Nephron progenitor cell (in vitro differentiated cells): ENCODE data around the gene SYNDIG1L.
A peak's percentile ranks its signal among the peaks of the same experiment; 100 is the strongest.

Source experiments
- DNase-seq: peaks from one replicate; pipeline ENCODE4 v3.0.0; 2021
- H3K27ac Mint-ChIP-seq: 2 replicates; pipeline ENCODE4 v1.8.0; 2021; ENCODE audit warnings: mild to moderate bottlenecking, moderate library complexity, mixed read lengths
- H3K27me3 Mint-ChIP-seq: 2 replicates; pipeline ENCODE4 v1.8.0; 2021; ENCODE audit warnings: mild to moderate bottlenecking, low read depth, mixed read lengths; ENCODE audit not compliant: poor library complexity
- H3K36me3 Mint-ChIP-seq: 2 replicates; pipeline ENCODE4 v1.8.0; 2021; ENCODE audit warnings: low read depth, mixed read lengths
- H3K4me1 Mint-ChIP-seq: 2 replicates; pipeline ENCODE4 v1.8.0; 2021; ENCODE audit warnings: mixed read lengths
- H3K4me3 Mint-ChIP-seq: 2 replicates; pipeline ENCODE4 v1.8.0; 2021; ENCODE audit warnings: mild to moderate bottlenecking, moderate library complexity, mixed read lengths
- H3K9me3 Mint-ChIP-seq: 2 replicates; pipeline ENCODE4 v1.8.0; 2021; ENCODE audit warnings: mild to moderate bottlenecking, moderate library complexity, mixed read lengths
- CTCF ChIP-seq: fragments of 200-600 bp; sonication (generic); IDR thresholded peaks from 2 replicates; pipeline ENCODE4 v1.5.0; 2021; ENCODE audit warnings: antibody characterized with exemption

The SYNDIG1L gene

GRCh38 chr14:74404435-74404834 lies 21.6 kb downstream of the SYNDIG1L start:
- DNase-seq: no peak
- Mint-ChIP-seq H3K4me3 (no peak overlapping the region), H3K27ac (peak overlapping the region; percentile 4), H3K36me3 (no peaks in the 10 kb centered on the region), H3K4me1 (peaks cover 47% of the 10 kb centered on the region), H3K27me3 (peaks cover 8% of the 10 kb centered on the region), H3K9me3 (no peaks in the 10 kb centered on the region)
- TF ChIP-seq CTCF: no peak

GRCh38 chr14:74403619-74404417 lies 22.2 kb downstream of the SYNDIG1L start:
- no peak for DNase-seq
- Mint-ChIP-seq H3K4me3 (no peak overlapping the region), H3K4me1 (peaks cover 51% of the 10 kb centered on the region), H3K27me3 (peaks cover 8% of the 10 kb centered on the region), H3K9me3 (no peaks in the 10 kb centered on the region), H3K36me3 (no peaks in the 10 kb centered on the region), H3K27ac (no peak overlapping the region)
- no peak for TF ChIP-seq CTCF

DNA sequence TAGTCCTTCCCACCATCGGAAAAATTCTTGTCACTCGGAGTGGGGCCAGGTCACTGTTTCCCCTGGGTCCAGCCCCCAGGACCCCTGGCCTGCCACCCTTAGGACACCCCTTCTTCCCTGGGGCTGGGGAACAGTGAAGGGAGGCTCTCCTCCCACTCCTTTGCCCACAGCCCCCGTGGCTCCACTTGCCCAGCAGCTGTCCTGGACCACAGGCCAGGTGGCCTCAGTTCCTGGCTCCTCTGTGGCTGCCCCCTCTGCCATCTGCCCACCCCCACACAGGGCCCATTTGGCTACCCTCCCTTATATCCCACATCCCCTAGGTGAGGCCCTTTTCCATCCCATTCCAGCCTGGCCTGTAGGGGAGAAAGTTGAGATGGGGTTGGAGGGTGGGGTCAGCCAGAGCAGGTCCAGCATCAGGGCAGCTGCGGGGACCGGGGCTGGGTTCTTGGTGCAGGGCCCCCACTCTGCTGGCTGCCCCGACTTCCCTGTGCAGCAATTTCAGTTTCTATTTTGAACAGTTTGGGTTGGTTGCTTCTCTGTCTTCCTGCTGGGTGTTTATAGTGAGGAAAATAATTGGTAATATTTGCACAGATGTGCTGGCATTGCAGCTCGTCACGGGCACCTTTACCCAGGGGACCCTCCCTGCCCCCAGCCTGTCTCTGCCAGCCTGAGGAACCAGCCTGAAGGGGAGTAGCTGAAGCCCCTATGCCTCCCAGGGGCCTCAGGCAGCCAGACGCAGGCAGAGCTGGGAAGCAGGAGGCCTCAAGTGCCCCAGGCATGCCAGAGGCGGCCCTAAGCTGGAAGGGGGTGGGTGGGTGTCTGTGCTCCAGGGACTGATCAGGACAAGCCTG lies 23.4 kb downstream of the SYNDIG1L start:
- Mint-ChIP-seq H3K9me3 (no peaks in the 10 kb centered on the region), H3K27ac (no peak overlapping the region), H3K36me3 (no peaks in the 10 kb centered on the region), H3K4me3 (no peak overlapping the region), H3K27me3 (peaks cover 7% of the 10 kb centered on the region), H3K4me1 (peaks cover 51% of the 10 kb centered on the region)
- TF ChIP-seq CTCF: no peak
- DNase-seq: no peak

GRCh38 chr14:74401504-74402241 lies 24.3 kb downstream of the SYNDIG1L start:
- Mint-ChIP-seq H3K36me3 (no peaks in the 10 kb centered on the region), H3K4me1 (peaks cover 54% of the 10 kb centered on the region), H3K27me3 (peaks cover 7% of the 10 kb centered on the region), H3K27ac (no peak overlapping the region), H3K9me3 (no peaks in the 10 kb centered on the region), H3K4me3 (peak overlapping the region; percentile 67)
- DNase-seq: peak; percentile 70
- no peak for TF ChIP-seq CTCF

- H3K27ac Mint-ChIP-seq: no peak overlapping the region
- H3K4me3 Mint-ChIP-seq: peak overlapping the region; percentile 67
- H3K27me3 Mint-ChIP-seq: peaks cover 7% of the 10 kb centered on the region
- no peak for TF ChIP-seq CTCF
- no peaks in the 10 kb centered on the region for H3K9me3 Mint-ChIP-seq
- peaks cover 60% of the 10 kb centered on the region for H3K4me1 Mint-ChIP-seq
- no peak for DNase-seq
- H3K36me3 Mint-ChIP-seq: no peaks in the 10 kb centered on the region
These were observed 25.0 kb downstream of the SYNDIG1L start for GRCh38 chr14:74400919-74401503.
